Smooth muscle cell (in vitro differentiated cells): Measurements from ENCODE around the gene MAPK8. TPM values are rescaled to one million over a fixed set of nuclear protein-coding genes. Genes with fewer than 3 reads are reported as not detected.

Experiments
- DNase-seq: peaks from one replicate; lab custom pipeline; 2025; ENCODE audit not compliant: unreplicated experiment; lab: John Stamatoyannopoulos, UW
- H2AFZ ChIP-seq: fragments of 200-600 bp; sonication (generic); 2 replicates; pipeline ENCODE4 v1.6.0; 2016; ENCODE audit warnings: antibody characterized with exemption, low read depth, mild to moderate bottlenecking
- H3F3A ChIP-seq: fragments of 200-600 bp; sonication (generic); 2 replicates; pipeline ENCODE4 v1.6.0; 2017; ENCODE audit warnings: antibody characterized with exemption, low read depth
- H3K27ac ChIP-seq: fragments of 200-600 bp; sonication (generic); 2 replicates; pipeline ENCODE4 v1.5.1; 2016; ENCODE audit warnings: low read depth, mild to moderate bottlenecking
- H3K27me3 ChIP-seq: fragments of 200-600 bp; sonication (generic); 2 replicates; pipeline ENCODE4 v1.6.1; 2016; ENCODE audit warnings: low read depth, mild to moderate bottlenecking
- H3K36me3 ChIP-seq: fragments of 200-600 bp; sonication (generic); 2 replicates; pipeline ENCODE4 v1.5.1; 2016; ENCODE audit warnings: low read depth
- H3K4me1 ChIP-seq: fragments of 200-600 bp; sonication (generic); 2 replicates; pipeline ENCODE4 v1.5.1; 2016; ENCODE audit warnings: low read depth
- H3K4me2 ChIP-seq: fragments of 200-600 bp; sonication (generic); 2 replicates; pipeline ENCODE4 v1.6.0; 2016; ENCODE audit warnings: mild to moderate bottlenecking
- H3K4me3 ChIP-seq: fragments of 200-600 bp; sonication (generic); 2 replicates; pipeline ENCODE4 v1.5.1; 2016; ENCODE audit warnings: mild to moderate bottlenecking
- H3K79me2 ChIP-seq: fragments of 200-600 bp; sonication (generic); 2 replicates; pipeline ENCODE4 v1.6.0; 2016; ENCODE audit warnings: low read depth, mild to moderate bottlenecking
- H3K9ac ChIP-seq: fragments of 200-600 bp; sonication (generic); 2 replicates; pipeline ENCODE4 v1.6.0; 2016; ENCODE audit warnings: low read depth
- H3K9me3 ChIP-seq: fragments of 200-600 bp; sonication (generic); replicated peaks from 2 replicates; pipeline ENCODE4 v1.5.1; 2016; ENCODE audit warnings: low read depth
- H4K20me1 ChIP-seq: fragments of 200-600 bp; sonication (generic); 2 replicates; pipeline ENCODE4 v1.6.0; 2016; ENCODE audit warnings: low read depth
- CTCF ChIP-seq: fragments of 200-600 bp; sonication (generic); IDR thresholded peaks from 2 replicates; pipeline ENCODE4 v1.5.1; 2017; ENCODE audit warnings: borderline replicate concordance, mild to moderate bottlenecking, antibody characterized with exemption; ENCODE audit not compliant: insufficient read depth, poor library complexity, severe bottlenecking
- WGBS: methylation state at CpG from one replicate; pipeline ENCODE4 v1.1.7; 2016; ENCODE audit warnings: low lambda C conversion rate; 5-methylcytosine and 5-hydroxymethylcytosine counted together
- polyA plus RNA-seq: library from polyadenylated mRNA; unstranded; fragments of >200 nt; fragmentation: Nextera tagmentation; extraction: Ambion mirVana; gene quantifications from 2 replicates; pipeline ENCODE4 v1.2.1, GENCODE V29; 2016
- total RNA-seq: library from RNA; depleted of rRNA; stranded (reverse); fragments of >200 nt; gene quantifications from 2 replicates; pipeline ENCODE4 v1.2.3, GENCODE V29; 2014

The MAPK8 gene
- total and polyA plus RNA-seq, 2 experiments from 2014 or later, result 13.1 to 45.5 TPM

DNA sequence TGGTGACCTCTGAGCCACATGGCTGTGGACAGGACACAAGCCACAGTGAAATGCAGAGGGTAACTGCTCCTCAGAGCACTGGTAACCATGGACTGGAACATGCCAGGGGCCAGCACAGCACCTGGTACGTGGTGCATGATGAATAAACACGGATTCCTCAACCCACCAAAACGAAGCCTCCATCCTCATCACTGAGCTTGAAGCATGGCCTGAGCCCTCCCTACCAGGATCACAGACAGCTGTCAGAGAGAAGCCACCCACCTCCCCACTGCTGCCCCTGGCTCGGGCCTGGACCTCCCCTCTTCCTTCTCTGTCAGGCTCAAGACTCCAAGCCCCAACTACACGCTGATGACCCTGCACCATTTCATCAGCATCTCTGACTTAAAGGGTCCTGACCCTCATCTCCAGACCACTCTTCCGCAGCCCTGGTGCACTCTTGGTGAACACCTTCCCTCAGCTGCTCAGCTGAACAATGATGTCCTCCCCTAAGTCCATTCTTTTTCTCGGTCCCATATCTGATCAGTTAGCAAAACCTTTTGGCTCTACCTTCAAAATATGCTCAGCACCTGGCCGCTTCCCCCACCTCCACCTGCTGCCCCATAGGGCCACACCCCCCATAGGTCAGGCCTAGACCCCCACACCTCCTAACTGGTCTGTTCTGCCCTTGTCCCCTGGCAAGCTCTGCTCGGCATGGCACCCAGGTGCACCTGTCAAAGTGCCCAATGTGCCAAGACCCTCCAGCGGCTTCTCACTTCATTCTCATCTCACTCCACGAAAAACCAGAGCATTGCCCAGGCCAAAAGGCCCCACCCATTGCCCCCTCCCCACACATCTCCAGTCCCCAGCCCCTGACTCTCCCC, 141.1 kb downstream of the MAPK8 start:
- H3K36me3 ChIP-seq, result no peaks in the 10 kb centered on the region
- no peak for DNase-seq
- H3K9ac ChIP-seq, result no peak overlapping the region

DNA sequence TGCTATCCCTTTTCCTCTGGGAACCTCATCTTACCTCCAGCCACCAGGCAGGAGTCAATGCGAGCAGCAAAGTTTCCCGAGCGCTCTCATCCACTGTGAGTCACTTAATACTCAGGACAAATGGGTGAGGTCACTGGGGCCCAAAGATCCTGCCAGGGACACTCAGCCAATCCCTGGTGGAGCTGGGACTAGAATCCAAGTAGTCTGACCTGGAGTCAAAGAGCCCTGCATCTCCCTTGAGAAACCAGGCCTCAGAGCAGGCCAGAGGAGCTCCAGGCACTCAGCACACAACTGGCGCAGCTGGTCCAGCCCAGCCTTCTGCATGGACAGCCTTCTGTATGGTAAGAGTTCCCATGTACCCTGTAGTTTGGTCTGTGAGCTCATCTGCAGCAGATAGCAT, 142.3 kb downstream of the MAPK8 start:
- Histone ChIP-seq H3F3A (no peaks in the 10 kb centered on the region), H3K27ac (no peak overlapping the region), H3K79me2 (no peaks in the 10 kb centered on the region), H3K4me3 (no peak overlapping the region), H3K4me1 (peaks cover 11% of the 10 kb centered on the region), H3K9me3 (no peaks in the 10 kb centered on the region), H3K4me2 (no peak overlapping the region), H3K36me3 (no peaks in the 10 kb centered on the region), H4K20me1 (no peaks in the 10 kb centered on the region), H2AFZ (no peak overlapping the region), H3K9ac (no peak overlapping the region), H3K27me3 (no peaks in the 10 kb centered on the region)
- 75% methylated on average over 4 of the region's 4 CpGs for WGBS
- no peak for DNase-seq
- TF ChIP-seq CTCF, result no peak

More for the DNA sequence above, 141.1 kb downstream of the MAPK8 start:
- TF ChIP-seq CTCF, result no peak
- peaks cover 11% of the 10 kb centered on the region for H3K4me1 ChIP-seq
- H3K27ac ChIP-seq, result no peak overlapping the region
- H3K4me2 ChIP-seq, result no peak overlapping the region
- no peaks in the 10 kb centered on the region for H4K20me1 ChIP-seq
- no peaks in the 10 kb centered on the region for H3K79me2 ChIP-seq
- no peaks in the 10 kb centered on the region for H3K27me3 ChIP-seq
- no peaks in the 10 kb centered on the region for H3F3A ChIP-seq
- WGBS, result 96% methylated on average over 11 of the region's 11 CpGs
- no peak overlapping the region for H3K4me3 ChIP-seq
- H3K9me3 ChIP-seq, result no peaks in the 10 kb centered on the region
- no peak overlapping the region for H2AFZ ChIP-seq

- WGBS, result 94% methylated on average over 19 of the region's 19 CpGs
- no peaks in the 10 kb centered on the region for H3K79me2 ChIP-seq
- no peak for DNase-seq
Measured at GRCh38 chr10:48449501-48450232, 143.2 kb downstream of the MAPK8 start.

More at GRCh38 chr10:48449501-48450232, 143.2 kb downstream of the MAPK8 start:
- H3K4me1 ChIP-seq, result peaks cover 7% of the 10 kb centered on the region
- no peak for TF ChIP-seq CTCF
- no peak overlapping the region for H3K9ac ChIP-seq
- H2AFZ ChIP-seq, result no peak overlapping the region
- no peaks in the 10 kb centered on the region for H3F3A ChIP-seq
- H3K36me3 ChIP-seq, result no peaks in the 10 kb centered on the region
- no peaks in the 10 kb centered on the region for H3K9me3 ChIP-seq
- H3K27me3 ChIP-seq, result no peaks in the 10 kb centered on the region
- no peak overlapping the region for H3K4me3 ChIP-seq
- no peak overlapping the region for H3K27ac ChIP-seq
- no peaks in the 10 kb centered on the region for H4K20me1 ChIP-seq
- H3K4me2 ChIP-seq, result no peak overlapping the region
